HG03064 (cell line): ENCODE data around the gene CACNG6.
"Not testable (repeated sequence)": the region's sequence is repeated elsewhere in the genome, so short reads cannot be mapped to it uniquely, and the experiment has no call there.

Experiments used
- ATAC-seq: cut with Tn5 transposase; IDR thresholded peaks from one replicate; pipeline ENCODE4 v1.9.1; 2021; ENCODE audit warnings: low read depth; ENCODE audit not compliant: unreplicated experiment

CACNG6 gene

DNA sequence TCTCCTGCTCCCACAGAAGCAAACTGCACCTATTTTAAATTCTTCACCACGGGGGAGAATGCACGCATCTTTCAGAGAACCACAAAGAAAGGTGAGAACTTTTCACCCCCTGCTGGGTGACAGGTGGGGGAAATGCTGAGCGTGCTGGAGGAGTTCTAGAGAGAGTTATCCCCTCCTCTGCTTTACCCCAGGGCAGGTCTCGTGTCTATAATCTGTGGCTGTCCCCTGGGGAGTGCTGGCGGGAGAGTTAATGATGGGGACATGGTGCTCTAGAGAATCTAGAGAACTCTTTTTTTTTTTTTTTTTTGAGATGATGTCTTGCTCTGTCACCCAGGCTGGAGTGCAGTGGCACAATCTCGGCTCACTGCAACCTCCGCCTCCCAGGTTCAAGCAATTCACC is 6.8 kb downstream of the CACNG6 start:
- ATAC-seq: no peak

DNA sequence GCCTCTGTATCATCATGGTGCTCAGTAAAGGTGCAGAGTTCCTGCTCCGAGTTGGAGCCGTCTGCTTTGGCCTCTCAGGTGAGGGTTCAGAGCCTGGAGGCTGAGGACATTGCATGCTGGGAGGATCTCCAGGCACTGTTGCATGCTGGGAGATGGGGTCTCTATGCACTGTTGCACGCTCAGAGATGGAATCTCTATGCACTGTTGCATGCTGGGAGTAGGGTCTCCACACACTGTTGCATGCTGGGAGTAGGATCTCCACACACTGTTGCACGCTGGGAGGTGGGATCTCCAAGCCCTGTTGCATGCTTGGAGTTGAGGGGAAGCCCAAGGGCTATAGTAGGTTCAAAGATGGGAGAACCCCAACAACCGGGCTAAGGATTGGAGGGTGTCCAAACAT is 8.3 kb downstream of the CACNG6 start:
- no peak for ATAC-seq

- ATAC-seq: no peak
These were observed 10.1 kb downstream of the CACNG6 start for GRCh38 chr19:54001496-54001895.

DNA sequence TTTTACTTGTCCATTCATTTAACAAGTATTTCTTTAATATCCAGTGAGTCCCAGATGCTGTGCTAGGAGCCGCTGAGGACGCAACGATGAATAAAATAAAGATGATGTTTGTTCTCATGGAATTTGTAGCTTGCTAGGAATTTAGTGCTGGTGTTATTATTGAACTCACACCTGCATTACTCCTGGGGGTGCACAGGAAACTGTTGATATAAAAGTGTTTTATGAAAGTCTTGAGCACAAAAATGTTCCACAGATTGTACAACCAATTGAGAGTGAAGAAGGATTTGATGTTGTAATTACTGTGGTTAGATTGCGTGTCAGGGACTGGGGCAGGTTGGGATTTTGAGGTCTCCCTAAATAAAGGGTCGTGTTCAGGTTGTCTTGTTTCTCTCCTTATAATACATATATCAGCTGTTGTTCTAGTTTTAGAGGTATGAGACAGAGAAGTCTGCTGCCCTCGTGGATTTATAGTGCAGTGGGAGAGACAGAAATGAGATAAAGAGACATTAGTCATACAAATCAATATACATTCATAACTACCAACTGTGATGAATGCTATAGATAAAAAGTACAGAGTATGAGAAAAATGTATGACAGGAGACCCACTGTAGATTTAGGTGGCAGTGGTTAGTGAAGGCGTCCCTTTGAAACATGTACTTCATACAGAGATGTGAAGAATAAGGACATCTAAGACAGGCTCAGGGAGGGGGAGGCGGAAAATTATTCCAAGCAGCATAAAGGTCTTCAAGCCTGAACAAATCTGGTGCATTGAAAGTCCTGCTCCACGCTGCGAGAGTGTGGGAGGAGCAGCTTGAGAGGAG is 11.3 kb downstream of the CACNG6 start:
- no peak for ATAC-seq

- ATAC-seq: no peak
These were observed 18.0 kb downstream of the CACNG6 start for GRCh38 chr19:54009440-54009839.

DNA sequence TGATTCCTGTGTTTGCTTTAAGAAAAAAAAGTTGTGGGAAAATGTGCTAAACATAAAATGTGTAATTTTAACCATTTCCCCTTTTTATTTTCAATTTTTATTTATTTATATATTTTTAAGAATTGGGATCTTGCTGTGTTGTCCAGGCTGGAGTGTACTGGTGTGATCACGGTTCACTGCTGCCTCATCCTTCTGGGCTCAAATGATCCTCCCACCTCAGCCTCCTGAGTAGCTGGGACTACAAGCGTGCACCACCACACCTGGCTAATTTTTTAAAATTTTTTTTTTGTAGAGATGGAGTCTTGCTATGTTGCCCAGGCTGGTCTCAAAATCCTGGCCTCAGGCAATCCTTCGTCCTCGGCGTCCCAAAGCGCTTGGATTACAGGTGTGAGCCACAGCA is 19.0 kb downstream of the CACNG6 start:
- no peak for ATAC-seq

DNA sequence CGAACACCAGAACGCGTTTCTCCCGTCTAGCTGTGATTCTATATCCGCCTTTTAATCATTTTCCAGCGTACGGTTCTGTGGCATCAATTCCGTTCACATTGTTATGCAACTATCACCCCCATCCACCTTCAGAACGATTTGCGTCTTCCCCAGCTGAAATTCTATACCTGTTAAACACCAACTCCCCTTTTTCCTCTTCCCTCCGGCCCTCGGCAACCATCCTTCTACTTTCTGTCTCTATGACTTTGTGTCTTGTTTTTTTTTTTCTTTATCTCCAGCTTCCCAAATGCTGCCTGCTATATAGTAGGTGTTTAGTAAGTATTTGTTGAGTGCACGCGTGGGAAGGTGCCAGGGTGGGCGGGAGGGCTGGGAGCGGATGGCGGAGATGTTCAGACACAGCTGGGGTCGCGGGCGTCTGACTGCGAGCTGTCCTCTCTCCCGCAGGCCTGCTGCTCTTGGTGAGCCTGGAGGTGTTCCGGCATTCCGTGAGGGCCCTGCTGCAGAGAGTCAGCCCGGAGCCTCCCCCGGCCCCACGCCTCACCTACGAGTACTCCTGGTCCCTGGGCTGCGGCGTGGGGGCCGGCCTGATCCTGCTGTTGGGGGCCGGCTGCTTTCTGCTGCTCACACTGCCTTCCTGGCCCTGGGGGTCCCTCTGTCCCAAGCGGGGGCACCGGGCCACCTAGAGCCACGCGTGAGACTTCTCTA is 20.2 kb downstream of the CACNG6 start:
- ATAC-seq: no peak

- no peak for ATAC-seq
These were observed 22.4 kb downstream of the CACNG6 start for GRCh38 chr19:54013866-54014265.

DNA sequence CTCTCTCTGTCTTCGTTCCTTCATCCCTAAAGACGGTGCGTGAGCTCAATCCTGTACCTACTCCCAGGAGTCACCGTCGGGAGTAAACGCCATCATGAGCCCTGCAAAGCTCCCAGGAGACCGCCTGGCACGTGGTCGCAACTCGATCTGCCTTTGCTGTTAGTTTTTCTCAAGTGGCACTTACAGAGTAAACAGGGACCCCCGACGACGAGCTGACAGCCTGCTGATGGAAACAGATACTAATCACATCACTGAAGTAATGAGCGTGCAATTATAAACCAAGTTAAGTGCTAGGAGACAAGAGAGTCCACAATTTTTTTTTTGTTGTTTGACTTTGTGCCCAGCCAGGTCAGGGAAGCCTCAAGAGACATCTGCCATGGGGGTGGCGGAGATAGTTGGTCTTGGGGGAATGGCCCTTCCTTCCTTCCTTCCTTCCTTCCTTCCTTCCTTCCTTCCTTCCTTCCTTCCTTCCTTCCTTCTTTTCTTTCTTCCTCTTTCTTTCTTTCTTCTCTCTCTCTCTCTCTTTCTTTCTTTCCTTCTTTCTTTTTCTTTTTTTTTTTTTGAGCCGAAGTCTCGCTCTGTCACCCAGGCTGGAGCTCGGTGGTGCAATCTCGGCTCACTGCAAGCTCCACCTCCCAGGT is 23.6 kb downstream of the CACNG6 start:
- ATAC-seq: no peak

- no peak for ATAC-seq
These were observed 25.8 kb downstream of the CACNG6 start for GRCh38 chr19:54017261-54017660.

- ATAC-seq: no peak
These were observed 29.9 kb downstream of the CACNG6 start for GRCh38 chr19:54021363-54021762.

DNA sequence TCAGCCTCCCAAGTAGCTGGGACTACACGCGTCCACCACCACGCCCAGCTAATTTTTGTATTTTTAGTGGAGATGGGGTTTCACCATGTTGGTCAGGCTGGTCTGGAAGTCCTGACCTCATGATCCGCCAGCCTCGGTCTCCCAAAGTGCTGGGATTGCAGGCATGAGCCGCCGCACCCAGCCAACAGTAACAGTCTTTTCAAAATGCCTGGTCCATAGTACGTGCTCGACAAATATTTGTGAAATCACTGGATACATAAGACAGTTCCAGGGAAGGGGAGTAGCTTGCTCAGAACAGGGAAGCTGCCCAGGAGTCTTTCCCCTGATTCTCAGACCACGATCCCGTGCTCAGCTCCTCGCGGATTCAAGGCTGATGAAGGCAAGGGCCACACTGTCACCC is 30.5 kb downstream of the CACNG6 start:
- ATAC-seq: no peak

GRCh38 chr19:54023191-54023590 is 31.8 kb downstream of the CACNG6 start:
- no peak for ATAC-seq

- ATAC-seq: no peak
These were observed 33.2 kb downstream of the CACNG6 start for GRCh38 chr19:54024660-54025059.

DNA sequence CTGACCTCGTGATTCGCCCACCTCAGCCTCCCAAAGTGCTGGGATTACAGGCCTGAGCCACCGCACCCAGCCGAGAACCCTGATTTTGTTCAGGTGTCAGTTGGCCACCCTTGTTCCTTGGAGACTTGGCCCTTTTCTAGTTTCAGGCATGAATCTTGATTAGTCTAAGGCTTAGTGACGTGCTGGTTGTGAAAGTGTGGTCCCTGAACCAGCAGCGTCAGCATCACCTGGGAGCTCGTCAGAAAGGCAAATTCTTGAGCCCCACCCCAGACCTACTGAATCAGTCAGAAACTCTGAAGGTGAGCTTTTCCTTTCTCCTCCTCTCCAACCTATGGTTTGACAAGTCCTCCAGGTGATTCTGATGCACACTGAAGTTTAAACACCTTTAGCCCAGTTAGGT is 35.2 kb downstream of the CACNG6 start:
- ATAC-seq: no peak

- no peak for ATAC-seq
These were observed 37.9 kb downstream of the CACNG6 start for GRCh38 chr19:54029301-54029700.

DNA sequence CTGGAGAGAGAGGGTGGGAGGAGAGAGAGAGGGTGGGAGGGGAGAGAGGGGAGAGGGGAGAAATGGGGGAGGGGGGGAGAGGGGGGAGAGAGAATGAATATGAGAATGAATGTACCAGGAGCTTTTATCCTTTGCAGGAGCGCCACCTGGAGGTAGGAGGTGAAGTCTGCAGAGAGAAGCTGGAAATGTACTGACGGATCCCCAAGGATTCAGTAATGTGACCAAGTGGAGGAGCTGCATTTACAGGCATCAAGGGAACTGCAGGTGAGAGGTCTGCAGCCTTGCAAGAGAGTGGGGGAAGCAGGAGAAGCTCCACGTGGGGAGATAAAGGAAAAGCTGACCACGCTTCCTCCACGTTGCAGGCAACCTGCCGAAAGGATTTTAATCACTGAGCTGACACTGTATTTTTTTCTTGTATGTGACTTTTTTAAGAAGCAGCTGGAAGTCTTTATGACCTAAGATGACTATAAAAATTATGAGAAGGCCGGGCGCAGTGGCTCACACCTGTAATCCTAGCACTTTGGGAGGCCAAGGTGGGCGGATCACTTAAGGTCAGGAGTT is 38.6 kb downstream of the CACNG6 start:
- no peak for ATAC-seq

DNA sequence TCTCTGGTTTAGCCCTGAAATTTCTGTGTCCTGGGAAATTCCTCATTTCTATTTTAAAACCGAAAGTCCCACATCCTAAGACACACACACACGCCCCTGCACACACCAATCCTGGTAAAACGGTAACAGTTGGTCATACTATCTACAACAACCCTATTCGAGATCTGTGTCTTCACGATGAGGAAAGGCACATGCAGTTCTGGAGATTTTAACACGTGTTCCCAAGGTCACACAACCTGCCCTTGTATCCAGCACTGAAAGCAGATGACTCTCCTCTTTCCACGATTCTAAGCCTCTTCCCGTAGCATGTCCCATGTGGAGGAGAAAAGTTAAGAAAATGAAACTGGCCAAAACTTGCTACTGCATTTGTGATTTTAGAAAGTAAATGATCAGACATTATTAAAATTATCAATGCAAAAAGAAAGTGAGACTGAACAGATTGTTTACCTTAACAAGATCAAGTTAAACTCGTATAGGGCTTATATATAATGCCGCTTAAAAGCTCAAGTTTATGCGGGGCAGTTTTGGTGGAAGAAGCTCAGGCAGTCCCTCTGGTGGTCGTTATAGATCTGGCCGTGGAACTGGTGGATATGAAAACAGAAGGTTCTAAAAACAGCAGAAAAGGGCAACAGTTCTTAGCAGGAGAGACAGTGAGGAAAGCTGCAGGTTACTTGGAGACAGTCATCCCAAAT is 39.6 kb downstream of the CACNG6 start:
- ATAC-seq: no peak

- ATAC-seq: no peak
These were observed 44.1 kb downstream of the CACNG6 start for GRCh38 chr19:54035215-54036178.

- not testable (repeated sequence) for ATAC-seq
These were observed 45.1 kb downstream of the CACNG6 start for GRCh38 chr19:54036542-54036941.
